Mucosa of rectum (tissue), 2 donors: ENCODE results near the gene EFCAB3.
"Not testable (repeated sequence)": the region's sequence is repeated elsewhere in the genome, so short reads cannot be mapped to it uniquely, and the experiment has no call there.

Experiments
- H3K27ac ChIP-seq, 2 donors: one replicate each; pipeline ENCODE4 v1.7.0; 2013; ENCODE audit warnings: inconsistent platforms in 2 of 2, low read depth in 2 of 2, low read length in 2 of 2
- H3K27me3 ChIP-seq, 2 donors: one replicate each; pipeline ENCODE4 v1.7.0; 2013; ENCODE audit warnings: low read length in 2 of 2; ENCODE audit not compliant: control insufficient read depth in 2 of 2, insufficient read depth in 2 of 2
- H3K36me3 ChIP-seq, 2 donors: one replicate each; pipeline ENCODE4 v1.7.0; 2013; ENCODE audit warnings: low read length in 2 of 2; ENCODE audit not compliant: control insufficient read depth in 2 of 2, insufficient read depth in 2 of 2
- H3K4me1 ChIP-seq, 2 donors: one replicate each; pipeline ENCODE4 v1.7.0; 2013; ENCODE audit warnings: low read length in 2 of 2, mild to moderate bottlenecking in 1 of 2; ENCODE audit not compliant: control insufficient read depth in 2 of 2, insufficient read depth in 2 of 2
- H3K4me3 ChIP-seq, 2 donors: one replicate each; pipeline ENCODE4 v1.7.0; 2013; ENCODE audit warnings: low read length in 2 of 2
- H3K9ac ChIP-seq, 2 donors: one replicate each; pipeline ENCODE4 v1.7.0; 2013; ENCODE audit warnings: low read length in 2 of 2, low read depth in 1 of 2, mild to moderate bottlenecking in 1 of 2
- H3K9me3 ChIP-seq, 2 donors: one replicate each; pipeline ENCODE4 v1.7.0; 2013; ENCODE audit warnings: low read length in 2 of 2; ENCODE audit not compliant: control insufficient read depth in 2 of 2
- donor health status: healthy.
- donor health status: Normal muscosa, but diverticular disease.

The EFCAB3 gene

GRCh38 chr17:62423647-62424461 lies 43.5 kb downstream of the EFCAB3 start, which contains the start of gene METTL2A:
METTL2A (plus strand) TSS chr17:62423897; CDS start chr17:62423903, 6 bp downstream.
- H3K9me3 ChIP-seq, H3K27me3 ChIP-seq, H3K36me3 ChIP-seq, H3K4me1 ChIP-seq: not testable (repeated sequence)
- Histone ChIP-seq H3K27ac (peak within 1 kb of the TSS; percentile 82 to 85), H3K4me3 (peak within 1 kb of the TSS; percentile 80 to 82), H3K9ac (peak within 1 kb of the TSS; percentile 65 to 74)

- H3K36me3 ChIP-seq, result peaks cover 3 to 12% of the 10 kb centered on the region in 2 donors
- not testable (repeated sequence) for H3K27me3 ChIP-seq, H3K9ac ChIP-seq, H3K4me1 ChIP-seq, H3K4me3 ChIP-seq, H3K27ac ChIP-seq, H3K9me3 ChIP-seq
Observed at GRCh38 chr17:62426214-62426613, 45.9 kb downstream of the EFCAB3 start.

- H3K36me3 ChIP-seq, H3K27ac ChIP-seq, H3K4me3 ChIP-seq, H3K27me3 ChIP-seq, H3K9ac ChIP-seq, H3K9me3 ChIP-seq, H3K4me1 ChIP-seq: not testable (repeated sequence)
Observed at GRCh38 chr17:62435251-62435650, 54.9 kb downstream of the EFCAB3 start.

GRCh38 chr17:62441181-62441580 lies 60.8 kb downstream of the EFCAB3 start:
- H3K9me3 ChIP-seq, H3K9ac ChIP-seq, H3K4me1 ChIP-seq, H3K27me3 ChIP-seq, H3K27ac ChIP-seq, H3K4me3 ChIP-seq: not testable (repeated sequence)
- H3K36me3 ChIP-seq, result peaks cover 19 to 30% of the 10 kb centered on the region in 2 donors

- Histone ChIP-seq H3K4me1 (no peaks in the 10 kb centered on the region), H3K4me3 (no peak overlapping the region), H3K27ac (no peak overlapping the region), H3K36me3 (peaks cover 37 to 44% of the 10 kb centered on the region in 2 donors), H3K27me3 (no peaks in the 10 kb centered on the region), H3K9me3 (no peaks in the 10 kb centered on the region), H3K9ac (no peak overlapping the region)
Observed at GRCh38 chr17:62444063-62444462, 63.7 kb downstream of the EFCAB3 start.

- H3K9me3 ChIP-seq, H3K4me3 ChIP-seq, H3K27me3 ChIP-seq, H3K9ac ChIP-seq, H3K27ac ChIP-seq, H3K4me1 ChIP-seq: not testable (repeated sequence)
- peaks cover 33 to 42% of the 10 kb centered on the region in 2 donors for H3K36me3 ChIP-seq
Observed at GRCh38 chr17:62445791-62446190, 65.4 kb downstream of the EFCAB3 start.

- H3K4me3 ChIP-seq, H3K27me3 ChIP-seq, H3K27ac ChIP-seq, H3K9me3 ChIP-seq, H3K9ac ChIP-seq, H3K4me1 ChIP-seq: not testable (repeated sequence)
- H3K36me3 ChIP-seq, result peaks cover 13 to 14% of the 10 kb centered on the region in 2 donors
Observed at GRCh38 chr17:62452195-62452594, 71.8 kb downstream of the EFCAB3 start.

GRCh38 chr17:62453041-62453440 lies 72.7 kb downstream of the EFCAB3 start:
- not testable (repeated sequence) for H3K4me3 ChIP-seq, H3K36me3 ChIP-seq, H3K9me3 ChIP-seq, H3K27ac ChIP-seq, H3K4me1 ChIP-seq, H3K27me3 ChIP-seq, H3K9ac ChIP-seq

- H3K4me1 ChIP-seq, H3K9me3 ChIP-seq, H3K27me3 ChIP-seq, H3K4me3 ChIP-seq, H3K36me3 ChIP-seq, H3K9ac ChIP-seq: not testable (repeated sequence)
- H3K27ac ChIP-seq, result peak overlapping the region in 1 of 2 donors; percentile 0
Observed at GRCh38 chr17:62453656-62454055, 73.3 kb downstream of the EFCAB3 start.

- peak overlapping the region in 1 of 2 donors; percentile 0 for H3K27ac ChIP-seq
- H3K4me1 ChIP-seq, H3K4me3 ChIP-seq, H3K36me3 ChIP-seq, H3K9me3 ChIP-seq, H3K27me3 ChIP-seq, H3K9ac ChIP-seq: not testable (repeated sequence)
Observed at GRCh38 chr17:62454111-62454510, 73.8 kb downstream of the EFCAB3 start.
